Measurements from ENCODE around the gene ROBO2.

DNA sequence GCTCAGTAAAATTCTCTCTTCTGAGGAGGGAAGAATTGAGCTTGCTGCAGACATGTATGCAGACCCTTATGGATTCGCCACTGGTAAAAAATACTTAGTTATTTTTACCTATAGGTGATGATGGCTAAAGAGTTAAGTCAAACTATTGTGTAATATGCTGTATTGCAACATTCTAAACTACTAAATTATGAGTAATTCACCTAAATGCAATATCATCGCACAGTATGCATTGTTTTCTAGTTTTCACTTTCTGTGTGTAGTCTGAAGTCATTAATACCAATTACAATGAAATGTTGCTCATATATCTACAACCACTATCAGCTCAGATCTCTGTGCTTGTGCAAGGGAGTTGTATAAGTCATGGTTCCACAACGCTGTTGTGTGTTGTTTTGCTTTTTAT lies 48.7 kb upstream of the ROBO2 start:
- TF ChIP-seq, protein P1, sequence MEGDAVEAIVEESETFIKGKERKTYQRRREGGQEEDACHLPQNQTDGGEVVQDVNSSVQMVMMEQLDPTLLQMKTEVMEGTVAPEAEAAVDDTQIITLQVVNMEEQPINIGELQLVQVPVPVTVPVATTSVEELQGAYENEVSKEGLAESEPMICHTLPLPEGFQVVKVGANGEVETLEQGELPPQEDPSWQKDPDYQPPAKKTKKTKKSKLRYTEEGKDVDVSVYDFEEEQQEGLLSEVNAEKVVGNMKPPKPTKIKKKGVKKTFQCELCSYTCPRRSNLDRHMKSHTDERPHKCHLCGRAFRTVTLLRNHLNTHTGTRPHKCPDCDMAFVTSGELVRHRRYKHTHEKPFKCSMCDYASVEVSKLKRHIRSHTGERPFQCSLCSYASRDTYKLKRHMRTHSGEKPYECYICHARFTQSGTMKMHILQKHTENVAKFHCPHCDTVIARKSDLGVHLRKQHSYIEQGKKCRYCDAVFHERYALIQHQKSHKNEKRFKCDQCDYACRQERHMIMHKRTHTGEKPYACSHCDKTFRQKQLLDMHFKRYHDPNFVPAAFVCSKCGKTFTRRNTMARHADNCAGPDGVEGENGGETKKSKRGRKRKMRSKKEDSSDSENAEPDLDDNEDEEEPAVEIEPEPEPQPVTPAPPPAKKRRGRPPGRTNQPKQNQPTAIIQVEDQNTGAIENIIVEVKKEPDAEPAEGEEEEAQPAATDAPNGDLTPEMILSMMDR (IDR thresholded peaks at IDR 0.05) = no peak
- TF ChIP-seq POLR2A (IDR thresholded peaks at IDR 0.05) = no peak
